Fibroblast of skin of left biceps (primary cell): Measurements from ENCODE around the gene C15orf39.

Experiments
- DNase-seq, 2 experiments: peaks; one replicate each; pipeline ENCODE4 v3.0.0-alpha.2; 2013; ENCODE audit warnings: low read depth in 2 of 2

The C15orf39 gene

DNA sequence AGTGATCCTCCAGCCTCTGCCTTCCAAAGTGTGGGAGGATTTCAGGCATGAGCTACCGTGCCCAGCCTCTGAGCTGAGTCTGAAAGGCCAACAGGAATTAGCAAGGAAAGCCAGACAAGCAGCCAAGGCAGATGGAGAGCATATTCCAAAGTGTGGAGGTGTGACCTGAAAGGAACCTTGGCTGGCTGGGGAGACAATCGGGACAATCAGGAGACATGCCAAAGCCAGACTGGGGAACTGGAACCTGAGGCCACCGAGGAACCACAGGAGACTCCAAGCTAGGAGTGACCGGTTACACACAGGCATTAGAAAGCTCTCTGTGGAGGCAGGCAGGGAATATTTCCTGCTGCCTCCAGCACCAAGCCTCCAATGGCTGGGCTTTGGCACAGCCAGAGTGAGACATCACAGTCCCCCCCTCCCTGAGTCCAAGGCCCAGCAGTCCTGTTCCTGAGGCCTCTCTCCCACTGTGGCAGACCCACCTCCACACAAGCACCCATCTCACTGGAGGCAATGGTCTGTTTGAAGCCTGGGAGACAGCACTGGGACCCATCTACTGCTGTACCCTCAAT is 4.5 kb upstream of the C15orf39 start:
- no peak for DNase-seq

DNA sequence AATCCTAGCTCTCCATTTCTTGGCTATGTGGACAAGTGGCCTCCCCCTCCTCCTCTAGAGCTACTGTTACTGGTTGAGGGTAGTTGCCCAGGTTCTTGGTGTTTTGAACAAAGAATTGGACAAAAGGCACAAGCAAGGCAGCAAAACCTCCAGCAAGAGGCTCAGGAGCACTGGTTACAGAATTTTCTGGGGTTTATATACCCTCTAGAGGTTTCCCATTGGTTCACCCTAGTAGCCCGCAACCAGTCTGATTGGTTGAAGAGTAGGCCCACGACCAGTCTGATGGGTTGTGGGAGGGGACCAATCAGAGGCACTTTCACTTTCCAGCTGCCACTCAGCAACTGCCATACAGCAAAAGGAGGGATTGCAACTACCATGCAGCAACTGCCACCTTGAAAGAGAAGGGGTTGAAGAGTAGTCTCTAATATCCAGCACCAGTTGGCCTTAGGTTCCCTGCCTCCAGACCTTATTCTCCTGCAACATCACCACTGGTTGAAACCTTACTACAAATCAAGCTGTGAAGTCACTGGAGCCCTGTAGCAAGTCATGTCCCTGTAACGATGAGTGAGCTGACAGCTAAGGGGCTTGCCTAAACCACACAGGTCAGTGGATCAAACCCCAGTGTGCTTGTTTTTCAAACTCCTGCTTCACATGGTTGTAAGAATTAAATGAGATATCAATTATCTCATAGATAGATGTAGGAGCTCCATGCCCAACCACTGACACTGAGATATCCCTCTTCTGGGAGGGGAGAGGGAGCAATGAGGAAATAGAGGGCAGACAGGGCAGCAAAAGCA is 2.9 kb upstream of the C15orf39 start:
- peak in 1 of 2 experiments; percentile 17 for DNase-seq

DNA sequence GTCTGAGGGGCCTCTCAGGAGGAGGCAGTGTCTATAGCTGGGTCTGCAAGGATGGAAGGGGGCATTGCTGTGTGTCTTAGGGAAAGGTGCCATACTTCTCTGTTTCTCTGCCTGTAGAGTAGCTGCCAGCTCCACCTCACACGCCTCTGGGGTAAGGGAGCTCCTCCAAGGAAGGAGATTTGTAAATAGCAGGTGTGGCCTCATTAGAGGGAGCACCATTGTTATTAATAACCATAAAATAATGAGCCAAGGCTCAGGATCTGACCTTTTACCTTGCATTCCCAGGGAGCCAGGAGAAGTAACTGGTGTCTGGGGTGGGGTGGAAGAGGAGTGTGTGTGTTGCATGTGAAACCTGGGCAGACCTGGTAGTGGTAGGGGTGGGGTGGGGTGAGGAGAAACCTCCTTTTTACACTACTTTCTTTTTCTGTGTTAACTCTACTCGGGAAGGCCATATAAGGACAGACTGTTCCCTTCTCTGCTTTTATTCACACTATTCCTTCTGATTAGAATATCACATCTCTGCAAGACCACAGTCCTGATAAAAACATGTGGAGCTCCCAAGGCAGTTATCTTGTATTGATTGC is 2.2 kb upstream of the C15orf39 start:
- no peak for DNase-seq

DNA sequence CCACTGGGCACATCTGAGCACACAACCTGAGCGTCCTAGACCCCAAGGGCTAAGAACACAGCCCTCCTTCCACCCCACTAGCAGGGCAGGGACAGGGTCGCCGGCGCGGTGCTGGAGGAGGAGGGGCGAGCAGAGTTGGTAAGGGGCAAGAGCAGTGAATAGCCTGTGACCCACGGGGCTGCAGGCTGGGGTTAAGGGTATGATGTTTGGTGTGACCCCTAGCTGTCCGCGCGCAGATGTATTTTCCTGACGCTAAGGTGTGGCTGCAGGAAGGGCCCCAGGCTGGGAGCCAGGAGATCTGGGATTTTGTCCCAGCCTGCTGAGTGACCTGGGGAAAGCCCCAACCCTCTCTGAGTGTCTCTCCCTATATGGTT is 1.3 kb upstream of the C15orf39 start:
- DNase-seq: no peak

DNA sequence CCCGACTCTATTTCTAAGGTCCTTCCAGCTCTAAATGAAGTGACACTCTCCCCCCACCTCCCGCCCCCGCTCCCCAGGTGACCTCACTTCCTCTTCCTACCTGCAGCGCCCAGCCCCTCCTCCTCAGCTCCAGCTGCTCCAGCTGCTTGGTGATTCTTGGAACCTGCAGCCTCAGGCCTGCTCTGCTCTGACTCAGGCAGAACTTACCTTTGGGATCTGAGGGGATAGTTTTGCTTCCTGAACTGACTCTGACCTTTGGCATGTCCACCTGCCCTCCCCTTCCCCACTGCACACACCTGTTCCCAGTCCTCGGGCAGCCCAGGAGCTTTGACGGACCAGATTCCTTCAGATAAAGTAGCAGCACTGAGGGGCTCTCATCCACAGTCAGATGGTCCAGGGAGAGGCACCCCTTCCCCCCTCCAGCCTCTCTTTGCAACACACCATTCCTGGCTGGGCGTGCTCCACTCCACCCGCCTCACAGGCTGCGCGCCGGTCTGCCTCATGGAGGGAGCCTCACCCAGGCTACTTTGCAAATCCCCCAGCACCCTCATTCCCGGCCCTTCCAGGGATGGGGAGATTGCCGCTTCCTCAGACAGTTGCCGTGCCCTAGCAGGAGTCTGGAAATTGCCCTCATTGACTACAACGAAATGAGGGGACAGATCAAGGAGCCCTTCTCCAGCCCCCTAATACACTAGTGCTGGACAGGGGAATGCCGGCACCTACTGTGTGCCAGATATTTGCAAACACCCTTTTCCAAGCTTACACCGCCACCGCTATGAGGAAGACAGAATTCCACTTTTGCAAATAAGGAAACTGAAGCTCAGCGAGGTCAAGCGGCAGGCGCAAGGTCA is 692 bp upstream of the C15orf39 start:
- no peak for DNase-seq

DNA sequence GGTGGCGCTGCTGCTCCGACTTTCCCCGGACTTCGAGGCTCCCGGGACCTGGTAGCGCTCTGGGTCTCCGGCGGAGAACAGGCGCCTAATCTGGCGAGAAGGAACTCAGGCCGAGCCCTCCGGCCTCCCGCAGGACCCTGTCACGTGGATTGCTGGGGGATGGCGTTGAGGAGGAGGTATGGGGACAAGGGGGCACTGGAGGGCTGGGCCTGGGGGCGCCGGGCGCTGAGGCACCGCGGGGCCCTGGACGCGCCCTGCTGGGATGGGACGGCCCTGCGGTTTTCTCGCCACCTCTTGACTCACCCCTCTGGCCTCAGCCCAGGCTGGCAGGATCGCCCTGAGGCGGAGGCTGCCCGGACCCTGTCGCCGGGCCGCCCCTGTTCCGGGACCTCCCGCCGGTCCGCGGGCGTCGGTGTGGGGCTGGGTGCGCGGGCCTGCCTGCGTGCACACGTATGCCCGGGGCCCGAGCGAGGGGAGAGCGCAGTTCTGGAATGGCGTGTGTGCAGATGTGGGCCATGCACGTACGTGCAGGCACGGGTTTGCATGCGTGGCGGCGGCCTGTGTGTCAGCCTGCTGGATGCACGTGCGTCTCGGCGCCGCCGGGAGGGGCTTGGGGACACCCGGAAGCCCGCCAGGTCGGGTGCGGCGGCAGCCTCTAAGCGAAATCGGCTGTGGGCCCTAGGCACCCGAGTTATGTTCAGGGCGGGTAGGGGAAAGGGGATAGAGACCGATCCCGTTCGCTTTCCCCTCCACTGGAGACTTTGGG is 752 bp downstream of the C15orf39 start:
- DNase-seq: peak; percentile 36 to 39

DNA sequence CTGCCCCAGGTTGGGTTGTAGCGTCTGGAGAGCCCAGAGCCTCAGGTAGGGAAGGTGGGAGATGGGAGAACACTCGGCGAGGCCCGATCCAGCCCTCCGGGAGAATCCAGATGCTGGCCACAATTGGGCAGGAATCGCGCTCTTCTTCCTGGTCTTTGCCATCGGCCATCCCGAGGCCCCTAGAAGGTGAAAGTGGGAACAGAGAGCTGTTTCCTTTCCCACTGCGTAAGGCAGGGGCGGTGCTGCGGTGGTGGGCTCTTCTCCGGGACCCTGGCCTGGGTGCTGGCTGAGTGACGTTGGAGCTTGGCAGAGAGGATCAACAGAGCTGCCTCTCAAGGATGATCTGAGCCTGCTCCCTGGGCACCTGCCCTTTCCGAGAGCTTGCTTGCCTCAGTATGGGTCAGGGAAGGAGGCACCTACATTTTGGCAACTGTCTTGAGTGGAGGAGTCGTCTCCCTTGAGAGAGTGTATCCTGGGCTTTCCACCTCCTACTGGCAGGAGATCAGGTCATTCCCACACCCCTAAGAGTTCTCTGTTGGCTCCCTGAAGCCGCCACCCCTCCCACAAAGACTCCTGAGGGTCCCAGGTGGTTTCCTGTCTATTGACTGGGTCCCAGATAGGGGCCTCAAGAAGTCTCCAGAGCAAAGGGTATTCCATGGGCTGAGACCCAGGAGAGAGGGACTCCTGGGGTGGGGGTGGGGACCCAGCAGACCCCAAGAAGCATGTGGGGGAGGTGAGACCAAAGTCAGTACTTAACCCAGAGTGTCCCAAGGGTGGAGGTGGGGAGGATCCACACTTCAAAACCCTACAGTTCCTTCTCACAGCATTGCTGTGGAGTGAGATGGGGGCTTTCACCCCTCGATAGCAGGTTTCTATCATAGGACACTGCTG is 1.6 kb downstream of the C15orf39 start:
- no peak for DNase-seq

DNA sequence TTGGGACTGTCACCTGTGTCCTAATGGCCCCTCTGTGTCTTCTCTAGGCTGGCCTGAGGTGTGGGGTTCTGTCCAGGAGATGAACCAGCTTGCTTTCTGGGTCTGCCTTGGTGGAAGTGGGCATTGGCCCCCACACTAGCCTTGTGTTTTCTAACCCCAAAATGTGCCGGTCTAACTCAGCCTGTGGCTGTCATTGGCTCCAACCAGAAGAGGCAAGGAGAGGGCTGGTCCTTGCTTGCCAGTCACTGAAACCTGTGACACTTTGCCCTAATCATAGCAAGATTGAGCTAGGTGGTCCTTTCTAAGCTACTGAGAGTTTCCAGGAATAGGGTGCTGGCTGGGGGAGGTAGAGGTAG is 2.2 kb downstream of the C15orf39 start:
- no peak for DNase-seq

DNA sequence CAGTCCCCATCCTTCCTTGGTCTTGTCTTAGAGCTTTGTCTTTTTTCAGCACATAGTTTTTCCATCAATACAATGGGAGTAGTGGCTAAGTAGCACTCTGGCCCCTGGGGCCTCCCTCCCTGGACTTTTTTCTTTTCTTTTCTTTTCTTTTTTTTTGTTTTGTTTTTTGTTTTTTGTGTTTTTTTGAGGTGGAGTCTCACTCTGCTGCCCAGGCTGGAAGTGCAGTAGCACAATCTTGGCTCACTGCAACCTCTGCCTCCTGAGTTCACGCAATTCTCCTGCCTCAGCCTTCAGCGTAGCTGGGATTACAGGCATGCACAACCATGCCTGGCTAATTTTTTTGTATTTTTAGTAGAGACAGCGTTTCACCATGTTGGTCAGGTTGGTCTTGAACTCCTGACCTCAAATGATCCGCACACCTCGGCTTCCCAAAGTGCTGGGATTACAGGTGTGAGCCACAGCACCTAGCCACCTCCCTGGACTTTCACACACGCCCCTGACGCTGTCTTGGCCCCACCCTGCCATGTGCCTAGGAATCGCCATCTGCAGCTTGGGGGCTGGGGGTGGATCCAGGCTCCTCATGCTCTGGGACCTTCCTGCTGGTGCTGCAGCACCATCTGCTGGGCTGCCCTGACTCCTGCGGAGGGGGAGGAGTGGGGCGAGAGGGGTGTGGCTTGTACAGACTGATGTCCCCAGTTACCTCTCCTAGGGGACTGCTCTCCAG is 2.8 kb downstream of the C15orf39 start:
- peak; percentile 53 to 64 for DNase-seq

DNA sequence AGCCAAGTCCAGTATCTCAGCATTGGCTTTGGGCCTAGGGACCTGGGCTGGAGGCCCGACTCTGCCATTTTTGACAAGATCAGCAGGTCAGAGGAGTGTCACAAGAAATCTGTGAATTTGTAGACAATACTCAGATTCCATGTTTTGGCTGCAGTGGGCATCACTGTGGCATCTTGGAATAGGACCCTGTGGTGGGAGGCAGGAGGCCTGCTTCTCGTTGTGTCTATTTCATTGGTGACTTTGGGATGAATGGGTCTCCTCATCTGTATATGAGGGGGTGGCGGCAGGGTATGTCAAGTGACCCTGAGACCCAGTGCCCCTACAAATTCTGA is 3.3 kb downstream of the C15orf39 start:
- DNase-seq: no peak

DNA sequence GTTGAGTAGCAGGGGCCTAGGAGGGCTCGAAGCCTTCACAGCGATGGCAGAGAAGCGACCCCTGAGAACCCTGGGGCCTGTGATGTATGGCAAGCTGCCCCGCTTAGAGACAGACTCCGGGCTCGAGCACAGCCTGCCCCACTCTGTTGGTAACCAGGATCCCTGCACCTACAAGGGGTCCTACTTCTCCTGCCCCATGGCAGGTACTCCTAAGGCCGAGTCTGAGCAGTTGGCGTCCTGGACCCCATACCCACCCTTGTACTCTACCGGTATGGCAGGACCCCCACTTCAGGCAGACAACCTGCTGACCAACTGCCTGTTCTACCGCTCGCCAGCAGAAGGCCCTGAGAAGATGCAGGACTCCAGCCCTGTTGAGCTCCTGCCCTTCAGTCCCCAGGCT is 4.3 kb downstream of the C15orf39 start:
- no peak for DNase-seq

DNA sequence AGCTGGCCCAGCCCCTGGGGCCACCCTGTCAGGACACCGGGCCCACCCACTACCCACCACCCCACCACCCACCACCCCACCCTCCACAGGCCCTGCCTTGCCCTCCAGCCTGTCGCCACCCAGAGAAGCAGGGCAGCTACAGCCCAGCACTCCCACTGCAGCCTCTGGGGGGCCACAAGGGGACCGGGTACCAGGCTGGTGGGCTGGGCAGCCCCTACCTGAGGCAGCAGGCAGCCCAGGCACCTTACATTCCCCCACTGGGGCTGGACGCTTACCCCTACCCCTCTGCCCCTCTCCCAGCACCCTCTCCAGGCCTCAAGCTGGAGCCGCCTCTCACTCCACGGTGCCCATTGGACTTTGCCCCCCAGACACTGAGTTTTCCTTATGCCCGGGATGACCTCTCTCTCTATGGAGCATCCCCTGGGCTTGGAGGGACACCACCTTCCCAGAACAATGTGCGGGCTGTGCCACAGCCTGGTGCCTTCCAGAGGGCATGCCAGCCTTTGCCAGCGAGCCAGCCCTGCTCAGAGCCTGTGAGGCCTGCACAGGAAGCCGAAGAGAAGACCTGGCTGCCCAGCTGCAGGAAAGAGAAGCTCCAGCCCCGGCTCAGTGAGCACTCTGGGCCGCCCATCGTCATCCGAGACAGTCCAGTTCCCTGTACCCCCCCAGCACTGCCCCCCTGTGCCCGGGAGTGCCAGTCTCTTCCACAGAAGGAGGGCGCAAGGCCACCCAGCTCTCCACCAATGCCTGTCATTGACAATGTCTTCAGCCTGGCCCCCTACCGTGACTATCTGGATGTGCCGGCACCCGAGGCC is 5.3 kb downstream of the C15orf39 start:
- no peak for DNase-seq

DNA sequence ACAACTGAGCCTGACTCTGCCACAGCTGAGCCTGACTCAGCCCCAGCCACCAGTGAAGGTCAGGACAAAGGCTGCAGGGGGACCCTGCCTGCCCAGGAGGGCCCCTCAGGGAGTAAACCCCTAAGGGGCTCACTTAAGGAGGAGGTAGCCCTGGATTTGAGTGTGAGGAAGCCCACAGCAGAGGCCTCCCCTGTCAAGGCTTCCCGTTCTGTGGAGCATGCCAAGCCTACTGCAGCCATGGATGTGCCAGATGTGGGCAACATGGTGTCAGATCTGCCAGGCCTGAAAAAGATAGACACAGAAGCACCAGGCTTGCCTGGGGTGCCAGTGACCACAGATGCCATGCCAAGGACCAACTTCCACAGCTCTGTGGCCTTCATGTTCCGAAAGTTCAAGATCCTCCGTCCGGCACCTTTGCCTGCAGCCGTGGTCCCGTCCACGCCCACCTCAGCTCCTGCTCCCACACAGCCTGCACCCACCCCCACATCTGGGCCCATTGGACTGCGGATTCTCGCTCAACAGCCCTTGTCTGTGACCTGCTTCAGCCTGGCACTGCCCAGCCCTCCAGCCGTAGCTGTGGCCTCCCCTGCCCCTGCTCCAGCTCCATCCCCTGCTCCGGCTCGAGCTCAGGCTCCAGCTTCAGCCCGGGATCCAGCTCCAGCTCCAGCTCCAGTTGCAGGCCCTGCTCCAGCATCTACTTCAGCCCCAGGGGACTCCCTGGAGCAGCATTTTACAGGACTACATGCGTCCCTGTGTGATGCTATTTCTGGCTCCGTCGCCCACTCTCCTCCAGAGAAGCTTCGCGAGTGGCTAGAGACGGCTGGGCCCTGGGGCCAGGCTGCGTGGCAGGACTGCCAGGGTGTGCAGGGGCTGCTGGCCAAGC is 6.2 kb downstream of the C15orf39 start:
- no peak for DNase-seq

DNA sequence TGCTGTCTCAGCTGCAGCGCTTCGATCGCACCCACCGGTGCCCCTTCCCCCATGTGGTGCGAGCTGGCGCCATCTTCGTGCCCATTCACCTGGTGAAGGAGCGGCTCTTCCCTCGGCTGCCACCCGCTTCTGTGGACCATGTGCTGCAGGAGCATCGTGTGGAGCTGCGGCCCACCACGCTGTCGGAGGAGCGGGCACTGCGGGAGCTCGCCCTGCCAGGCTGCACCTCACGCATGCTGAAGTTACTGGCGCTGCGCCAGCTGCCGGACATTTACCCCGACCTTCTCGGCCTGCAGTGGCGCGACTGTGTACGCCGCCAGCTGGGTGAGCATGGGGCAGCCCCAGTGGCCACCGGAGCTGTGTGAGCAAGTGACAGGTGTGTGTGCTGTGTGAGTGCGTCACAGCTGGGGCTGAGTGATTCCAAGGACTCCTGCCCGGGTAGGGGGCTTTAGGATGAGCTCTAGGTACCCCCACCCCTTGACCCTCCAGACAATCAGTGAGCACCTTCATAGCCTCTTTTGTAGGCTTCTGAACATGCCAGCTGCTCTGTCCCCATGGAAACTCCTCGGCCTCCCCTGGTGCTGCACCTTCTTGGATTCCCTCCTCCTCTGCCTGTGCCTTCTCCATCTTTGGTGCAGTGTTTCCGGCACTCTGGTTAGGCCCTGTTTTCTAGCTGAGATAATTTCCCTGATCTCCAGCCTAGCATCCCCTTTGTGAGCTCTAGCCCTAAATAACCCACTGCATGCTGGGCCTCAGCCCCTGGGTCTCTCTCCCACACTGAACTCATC is 7.0 kb downstream of the C15orf39 start:
- DNase-seq: no peak

DNA sequence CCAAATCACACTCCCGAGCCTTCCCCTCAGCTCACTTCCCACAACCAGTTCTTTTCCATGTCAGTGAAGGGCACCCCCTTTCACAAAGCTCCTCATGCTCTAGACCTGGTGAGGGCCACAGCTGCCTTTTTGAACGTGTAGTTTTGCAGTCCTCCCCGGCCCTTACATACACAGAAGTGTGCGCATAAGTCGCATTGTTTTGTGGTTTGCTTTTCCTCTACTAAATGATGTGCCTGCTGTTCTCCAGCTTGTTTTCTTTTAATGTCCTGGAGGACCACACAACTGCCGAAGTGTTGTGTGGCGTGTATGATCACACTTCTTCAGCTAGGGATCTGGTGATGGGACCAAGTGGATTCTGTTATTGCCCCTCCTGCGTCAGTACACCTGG is 7.6 kb downstream of the C15orf39 start:
- no peak for DNase-seq

DNA sequence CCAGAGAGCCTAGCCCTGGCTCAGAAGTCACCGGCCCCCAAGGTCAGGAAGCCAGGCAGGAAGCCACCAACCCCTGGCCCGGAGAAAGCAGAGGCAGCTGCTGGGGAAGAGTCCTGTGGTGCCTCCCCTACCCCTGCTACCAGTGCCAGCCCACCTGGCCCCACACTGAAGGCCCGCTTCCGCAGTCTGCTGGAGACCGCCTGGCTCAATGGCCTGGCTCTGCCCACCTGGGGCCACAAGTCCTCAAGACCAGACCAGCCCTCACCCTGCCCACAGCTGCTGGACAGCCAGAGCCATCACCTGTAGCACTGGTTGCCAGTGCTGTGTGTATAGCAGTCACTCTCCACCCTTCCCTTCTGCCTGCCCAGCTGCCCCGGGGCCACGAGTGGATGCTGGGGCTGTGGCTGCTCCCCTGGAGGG is 9.1 kb downstream of the C15orf39 start:
- no peak for DNase-seq

DNA sequence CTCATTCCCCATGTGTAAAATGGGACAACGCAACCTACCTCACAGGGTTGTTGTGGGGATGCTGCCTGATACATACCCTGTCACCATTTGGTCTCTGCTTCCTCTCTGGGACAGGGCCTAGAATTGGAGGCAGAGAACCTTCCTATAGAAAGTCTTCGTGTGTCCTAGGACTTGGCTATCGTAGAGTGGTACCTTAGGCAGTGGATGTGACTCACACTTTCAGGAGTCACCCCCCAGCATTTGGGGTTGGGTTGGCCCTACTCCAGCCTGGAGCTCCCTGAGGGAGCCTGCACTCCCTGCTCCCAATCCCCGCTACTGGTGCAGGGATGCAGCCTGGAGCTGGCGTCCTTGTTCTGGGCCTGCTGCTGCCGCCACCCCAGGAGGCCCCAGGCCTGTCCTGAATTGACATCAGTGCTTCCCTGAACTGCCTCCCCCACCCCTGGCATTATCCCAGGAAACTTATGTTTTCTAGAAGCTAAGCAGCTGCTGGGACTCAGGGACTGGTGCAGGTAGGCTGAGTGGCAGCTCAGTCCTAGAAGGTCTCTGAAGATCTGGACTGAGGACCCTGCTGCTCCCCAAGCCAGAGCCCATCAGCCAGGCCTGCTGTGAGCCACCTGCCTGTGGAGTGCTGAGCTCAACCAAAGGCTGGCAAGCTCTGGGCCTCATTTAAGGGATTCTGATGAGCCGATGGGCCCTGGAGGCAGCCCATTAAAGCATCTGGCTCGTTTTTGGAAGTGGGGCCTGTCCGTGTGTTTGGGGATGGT is 9.9 kb downstream of the C15orf39 start:
- no peak for DNase-seq
